Osteoblast (primary cell): ENCODE results near the gene EIF2S1. TPM values are rescaled to one million over a fixed set of nuclear protein-coding genes. Genes with fewer than 3 reads are reported as not detected.

Experiments used
- DNase-seq: peaks from one replicate; pipeline ENCODE4 v3.0.0; 2011; ENCODE audit warnings: low spot score, mixed read lengths; ENCODE audit not compliant: insufficient read length; ENCODE audit errors: missing footprints
- H2AFZ ChIP-seq: 2 replicates; pipeline ENCODE4 v1.6.0; 2011; ENCODE audit warnings: mild to moderate bottlenecking, low read length
- H3K27ac ChIP-seq: 2 replicates; pipeline ENCODE4 v1.5.1; 2011; ENCODE audit warnings: mild to moderate bottlenecking, low read depth, low read length, moderate library complexity
- H3K27me3 ChIP-seq: 2 replicates; pipeline ENCODE4 v1.6.0; 2012; ENCODE audit warnings: mild to moderate bottlenecking, control low read depth, inconsistent platforms, low read length, moderate library complexity; ENCODE audit not compliant: insufficient read depth
- H3K36me3 ChIP-seq: 2 replicates; pipeline ENCODE4 v1.5.1; 2011; ENCODE audit warnings: mild to moderate bottlenecking, low read length, control low read depth, moderate library complexity; ENCODE audit not compliant: insufficient read depth
- H3K4me1 ChIP-seq: 2 replicates; pipeline ENCODE4 v1.5.1; 2011; ENCODE audit warnings: mild to moderate bottlenecking, low read length, control low read depth, moderate library complexity; ENCODE audit not compliant: insufficient read depth
- H3K4me2 ChIP-seq: 2 replicates; pipeline ENCODE4 v1.6.0; 2011; ENCODE audit warnings: mild to moderate bottlenecking, low read length; ENCODE audit not compliant: insufficient read depth
- H3K4me3 ChIP-seq: fragments of 200-600 bp; sonication (generic); 3 replicates; pipeline ENCODE4 v1.5.1; 2012; ENCODE audit warnings: mild to moderate bottlenecking, low read length, inconsistent platforms; ENCODE audit not compliant: insufficient read depth
- H3K79me2 ChIP-seq: 2 replicates; pipeline ENCODE4 v1.6.0; 2012; ENCODE audit warnings: mild to moderate bottlenecking, low read length, control low read depth, inconsistent platforms; ENCODE audit not compliant: insufficient read depth
- H3K9me3 ChIP-seq: 2 replicates; pipeline ENCODE4 v1.5.1; 2011; ENCODE audit warnings: low read depth, low read length, control low read depth
- H4K20me1 ChIP-seq: 2 replicates; pipeline ENCODE4 v1.6.0; 2012; ENCODE audit warnings: mild to moderate bottlenecking, low read length, control low read depth; ENCODE audit not compliant: insufficient read depth
- total RNA-seq: library from RNA; depleted of rRNA; stranded (reverse); fragments of >200 nt; gene quantifications from 2 replicates; pipeline ENCODE4 v1.2.3, GENCODE V29; 2012
- TF ChIP-seq, protein P1 (sequence below): IDR thresholded peaks from 2 replicates; pipeline ENCODE4 v1.5.1; 2011; ENCODE audit warnings: mild to moderate bottlenecking, low read depth, low read length, moderate library complexity; ENCODE audit errors: extremely low read depth

EIF2S1 gene
- total RNA-seq, 1 donor = 152 TPM

DNA sequence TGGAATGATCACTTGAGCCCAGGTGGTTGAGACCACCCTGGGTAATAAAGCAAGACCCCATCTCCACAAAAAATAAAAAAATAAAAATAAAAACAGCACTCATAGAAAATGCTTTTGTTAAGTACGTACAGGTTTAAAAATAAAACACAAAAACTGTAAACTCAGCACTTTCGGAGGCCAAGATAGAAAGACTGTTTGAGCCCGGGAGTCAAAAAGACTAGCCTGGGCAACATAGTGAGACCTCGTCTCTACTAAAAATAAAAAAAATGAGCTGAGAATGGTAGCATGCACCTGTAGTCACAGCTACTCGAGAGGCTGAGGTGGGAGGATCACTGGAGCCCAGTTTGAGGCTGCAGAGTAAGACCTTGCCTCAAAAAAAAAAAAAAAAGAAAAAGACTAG is 8.1 kb upstream of the EIF2S1 start:
- H3K4me2 ChIP-seq = no peak overlapping the region
- no peak overlapping the region for H3K27ac ChIP-seq
- no peak overlapping the region for H3K4me3 ChIP-seq
- peaks cover 20% of the 10 kb centered on the region for H4K20me1 ChIP-seq
- H3K36me3 ChIP-seq = peaks cover 52% of the 10 kb centered on the region
- TF ChIP-seq, protein P1, sequence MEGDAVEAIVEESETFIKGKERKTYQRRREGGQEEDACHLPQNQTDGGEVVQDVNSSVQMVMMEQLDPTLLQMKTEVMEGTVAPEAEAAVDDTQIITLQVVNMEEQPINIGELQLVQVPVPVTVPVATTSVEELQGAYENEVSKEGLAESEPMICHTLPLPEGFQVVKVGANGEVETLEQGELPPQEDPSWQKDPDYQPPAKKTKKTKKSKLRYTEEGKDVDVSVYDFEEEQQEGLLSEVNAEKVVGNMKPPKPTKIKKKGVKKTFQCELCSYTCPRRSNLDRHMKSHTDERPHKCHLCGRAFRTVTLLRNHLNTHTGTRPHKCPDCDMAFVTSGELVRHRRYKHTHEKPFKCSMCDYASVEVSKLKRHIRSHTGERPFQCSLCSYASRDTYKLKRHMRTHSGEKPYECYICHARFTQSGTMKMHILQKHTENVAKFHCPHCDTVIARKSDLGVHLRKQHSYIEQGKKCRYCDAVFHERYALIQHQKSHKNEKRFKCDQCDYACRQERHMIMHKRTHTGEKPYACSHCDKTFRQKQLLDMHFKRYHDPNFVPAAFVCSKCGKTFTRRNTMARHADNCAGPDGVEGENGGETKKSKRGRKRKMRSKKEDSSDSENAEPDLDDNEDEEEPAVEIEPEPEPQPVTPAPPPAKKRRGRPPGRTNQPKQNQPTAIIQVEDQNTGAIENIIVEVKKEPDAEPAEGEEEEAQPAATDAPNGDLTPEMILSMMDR = no peak
- H3K27me3 ChIP-seq = no peaks in the 10 kb centered on the region
- DNase-seq = no peak
- H3K4me1 ChIP-seq = peaks cover 3% of the 10 kb centered on the region
- no peak overlapping the region for H2AFZ ChIP-seq
- H3K9me3 ChIP-seq = no peaks in the 10 kb centered on the region
- H3K79me2 ChIP-seq = peaks cover 54% of the 10 kb centered on the region

DNA sequence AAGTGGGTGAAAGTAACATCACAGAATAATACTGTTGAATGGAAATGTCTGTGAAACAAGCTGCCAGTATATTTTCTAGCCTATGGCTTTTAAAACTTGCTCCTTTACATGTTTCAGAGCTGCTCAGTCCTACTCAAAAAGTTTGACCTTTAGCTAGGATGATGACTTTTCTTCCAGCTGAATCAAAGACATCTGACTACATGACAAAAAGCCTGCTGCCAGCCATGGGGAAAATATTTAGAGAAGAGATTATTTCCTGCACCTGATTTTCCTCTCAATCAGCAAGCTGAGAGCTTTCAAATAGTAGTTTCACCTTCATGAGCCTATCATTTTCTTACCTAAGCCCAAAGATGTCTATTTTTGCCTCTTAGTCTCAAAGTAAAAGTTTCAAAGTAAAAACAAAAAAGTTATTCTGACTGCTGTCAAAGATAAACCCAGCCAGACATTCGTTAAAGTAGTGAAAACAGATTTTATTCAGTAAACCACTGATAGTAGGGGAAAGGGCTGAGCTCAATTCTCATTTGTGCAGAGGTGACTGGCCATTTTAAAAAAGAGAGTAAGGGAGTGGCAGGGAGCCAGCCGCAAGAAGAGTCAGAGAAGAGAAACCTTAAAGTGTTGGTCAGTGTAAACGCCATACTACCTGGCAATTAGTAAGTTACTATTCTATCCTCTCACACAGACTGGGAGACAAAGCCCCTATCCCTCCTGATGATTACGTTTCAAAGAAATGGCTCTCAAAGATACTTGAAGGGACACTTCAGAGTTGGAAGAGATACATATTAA is 2.8 kb upstream of the EIF2S1 start:
- Histone ChIP-seq H3K4me2 (peak overlapping the region; percentile 100), H3K27me3 (no peaks in the 10 kb centered on the region), H4K20me1 (peaks cover 50% of the 10 kb centered on the region), H3K9me3 (no peaks in the 10 kb centered on the region), H3K79me2 (peaks cover 92% of the 10 kb centered on the region), H3K4me1 (peaks cover 33% of the 10 kb centered on the region), H3K4me3 (peak overlapping the region; percentile 89), H3K36me3 (peaks cover 5% of the 10 kb centered on the region), H3K27ac (no peak overlapping the region), H2AFZ (no peak overlapping the region)
- TF ChIP-seq, protein P1 = no peak
- DNase-seq = no peak

DNA sequence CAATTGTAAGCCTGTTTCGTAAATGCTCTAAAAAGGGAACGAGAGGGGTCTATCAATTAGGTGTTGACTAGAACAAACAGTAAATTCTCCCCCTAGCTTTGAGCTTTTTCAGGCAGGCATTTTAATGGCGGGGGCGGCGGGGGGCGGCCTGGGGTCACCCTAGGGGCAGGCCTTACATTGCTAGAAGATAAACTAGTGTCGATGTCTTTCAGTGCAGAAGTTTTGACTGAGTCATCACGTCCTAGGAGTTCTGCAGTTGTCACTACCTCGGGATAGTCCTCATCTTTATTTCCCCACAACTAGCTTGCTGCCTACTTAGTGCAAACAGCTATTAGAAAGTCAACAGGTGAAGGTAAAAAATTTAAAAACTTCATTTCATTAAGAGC is 2.2 kb upstream of the EIF2S1 start:
- H3K4me2 ChIP-seq = peak overlapping the region; percentile 100
- no peaks in the 10 kb centered on the region for H3K27me3 ChIP-seq
- no peak overlapping the region for H2AFZ ChIP-seq
- H3K36me3 ChIP-seq = peaks cover 6% of the 10 kb centered on the region
- peak overlapping the region; percentile 100 for H3K27ac ChIP-seq
- H4K20me1 ChIP-seq = peaks cover 50% of the 10 kb centered on the region
- peaks cover 33% of the 10 kb centered on the region for H3K4me1 ChIP-seq
- H3K79me2 ChIP-seq = peaks cover 93% of the 10 kb centered on the region
- TF ChIP-seq, protein P1 = no peak
- H3K4me3 ChIP-seq = peak overlapping the region; percentile 89
- DNase-seq = no peak
- H3K9me3 ChIP-seq = no peaks in the 10 kb centered on the region

DNA sequence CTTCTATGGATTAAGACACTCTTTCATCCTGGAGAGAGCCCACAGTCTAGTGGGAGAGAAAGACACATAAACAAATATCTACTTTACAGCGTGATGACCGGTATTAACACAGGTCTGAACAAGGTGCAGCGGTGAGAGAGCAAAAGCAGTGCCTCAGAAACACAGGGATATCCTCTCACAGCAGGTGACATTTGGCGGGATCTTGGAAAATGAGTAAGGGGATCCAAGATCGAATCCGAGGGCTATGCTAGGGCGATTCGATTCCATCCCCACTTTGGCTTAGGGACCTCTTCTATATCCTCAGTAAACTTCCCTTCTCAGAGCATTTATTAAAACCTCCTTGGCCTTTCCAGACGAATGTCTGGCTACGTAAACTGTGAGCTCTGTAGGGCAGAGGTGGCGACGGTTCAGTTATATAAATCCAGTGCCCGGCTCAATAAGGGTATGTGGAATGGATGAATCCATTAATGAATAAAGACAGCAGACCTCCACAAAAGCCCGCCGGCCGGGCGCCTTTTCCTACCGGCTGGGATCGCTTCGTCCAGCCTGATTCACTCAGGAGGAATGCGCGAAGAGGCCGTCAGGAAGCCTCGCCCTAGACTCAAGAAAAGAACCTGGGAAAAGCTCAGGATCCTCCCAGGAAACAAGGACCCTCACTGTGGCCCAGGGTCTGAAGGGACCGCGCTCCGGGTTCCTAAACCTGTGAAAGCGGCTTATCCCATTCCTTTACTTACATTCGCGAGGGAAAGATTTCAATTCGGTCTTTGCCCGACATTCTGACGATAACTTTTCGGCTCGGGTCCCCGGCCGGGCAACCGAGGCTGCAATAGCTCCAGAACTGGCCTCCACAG is 979 bp upstream of the EIF2S1 start:
- no peak for DNase-seq
- peaks cover 33% of the 10 kb centered on the region for H3K4me1 ChIP-seq
- H4K20me1 ChIP-seq = peaks cover 47% of the 10 kb centered on the region
- peaks cover 95% of the 10 kb centered on the region for H3K79me2 ChIP-seq
- peak overlapping the region; percentile 100 for H3K27ac ChIP-seq
- TF ChIP-seq, protein P1 = no peak
- peak overlapping the region; percentile 100 for H3K4me2 ChIP-seq
- no peaks in the 10 kb centered on the region for H3K27me3 ChIP-seq
- no peaks in the 10 kb centered on the region for H3K9me3 ChIP-seq
- H2AFZ ChIP-seq = peak overlapping the region; percentile 84
- H3K4me3 ChIP-seq = peak overlapping the region; percentile 89
- H3K36me3 ChIP-seq = peaks cover 6% of the 10 kb centered on the region
